Lower leg skin (tissue), 4 donors: Measurements from ENCODE around the gene SLC35A3. TPM values are rescaled to one million over a fixed set of nuclear protein-coding genes. Genes with fewer than 3 reads are reported as not detected.
"Not testable (repeated sequence)": the region's sequence is repeated elsewhere in the genome, so short reads cannot be mapped to it uniquely, and the experiment has no call there.

Source experiments
- DNase-seq, 2 donors: peaks; one replicate each; pipeline ENCODE4 v3.0.0-alpha.2; 2019; ENCODE audit warnings: low spot score in 2 of 2
- H3K4me3 ChIP-seq: fragments of 200-600 bp; sonication (generic); 2 replicates; pipeline ENCODE4 v1.5.1; 2017; ENCODE audit warnings: mild to moderate bottlenecking, low read depth; ENCODE audit not compliant: poor library complexity, severe bottlenecking
- CTCF ChIP-seq, 3 donors: fragments of 450-650 bp; IDR thresholded peaks; one replicate each; pipeline ENCODE4 v1.5.1; 2016; ENCODE audit warnings: antibody characterized with exemption in 3 of 3, mild to moderate bottlenecking in 3 of 3, moderate library complexity in 2 of 3
- POLR2A ChIP-seq, 2 donors: fragments of 450-650 bp; IDR thresholded peaks; one replicate each; pipeline ENCODE4 v1.6.1; 2016 to 2017; ENCODE audit warnings: antibody characterized with exemption in 2 of 2, mild to moderate bottlenecking in 1 of 2, moderate library complexity in 1 of 2
- WGBS, 2 donors: methylation state at CpG; one replicate each; pipeline ENCODE4 v1.1.5; 2018; 5-methylcytosine and 5-hydroxymethylcytosine counted together
- intact Hi-C: fragments of 100-400 bp; cut with DNase I; formaldehyde crosslinking; loops from one replicate; pipeline ENCODE4 v1.15.0; 2023; ENCODE audit warnings: low total_unique reads
- total RNA-seq, 4 donors: library from RNA; depleted of rRNA; stranded (reverse); fragments of >200 nt; gene quantifications; one replicate each; pipeline ENCODE4 v1.1.0, GENCODE V29; 2016

The SLC35A3 gene
- total RNA-seq, 4 donors from 2014 or later, result 19.6 to 23.9 (median 22.4) TPM

DNA sequence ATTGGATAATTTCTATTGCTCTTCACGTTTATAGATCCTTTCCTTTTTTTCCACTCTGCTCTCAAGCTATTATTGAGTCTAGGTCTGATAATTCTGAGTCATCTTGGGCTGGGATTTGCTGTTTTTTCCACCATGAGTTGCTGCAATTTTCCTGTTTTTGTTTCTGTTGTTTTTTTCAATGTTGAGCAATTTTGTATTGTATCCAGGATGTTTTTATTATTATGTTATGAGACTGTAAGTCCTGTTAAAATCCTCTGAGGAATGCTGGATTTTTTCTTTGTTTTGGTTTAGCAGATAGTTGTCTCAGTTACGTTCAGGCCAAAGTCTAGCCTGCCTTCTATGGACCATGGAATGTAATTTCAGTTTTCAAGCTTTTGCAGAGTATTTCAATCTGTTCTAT, 13.0 kb upstream of the SLC35A3 start:
- no peak overlapping the region for H3K4me3 ChIP-seq
- intact Hi-C loops, result no loop called here
- DNase-seq, result no peak
- TF ChIP-seq CTCF (IDR thresholded peaks at IDR 0.05) (no peak), POLR2A (IDR thresholded peaks at IDR 0.05) (no peak)
- WGBS, 2 donors, result 23 to 37% methylated on average over 2 of the region's 2 CpGs

- DNase-seq, result no peak
- TF ChIP-seq POLR2A (IDR thresholded peaks at IDR 0.05) (no peak), CTCF (IDR thresholded peaks at IDR 0.05) (no peak)
- intact Hi-C loops, result no loop called here
- WGBS, 2 donors, result 95 to 97% methylated on average over 1 of the region's 1 CpG
- no peak overlapping the region for H3K4me3 ChIP-seq
These were observed 12.0 kb upstream of the SLC35A3 start for GRCh38 chr1:99957818-99958217.

GRCh38 chr1:99959189-99959705, 10.5 kb upstream of the SLC35A3 start:
- 81 to 85% methylated on average over 7 of the region's 7 CpGs for WGBS, 2 donors
- DNase-seq, H3K4me3 ChIP-seq, intact Hi-C loops: not testable (repeated sequence)

- intact Hi-C loops, DNase-seq, H3K4me3 ChIP-seq: not testable (repeated sequence)
- 90 to 95% methylated on average over 5 of the region's 5 CpGs for WGBS, 2 donors
These were observed 9.5 kb upstream of the SLC35A3 start for GRCh38 chr1:99960260-99960659.

DNA sequence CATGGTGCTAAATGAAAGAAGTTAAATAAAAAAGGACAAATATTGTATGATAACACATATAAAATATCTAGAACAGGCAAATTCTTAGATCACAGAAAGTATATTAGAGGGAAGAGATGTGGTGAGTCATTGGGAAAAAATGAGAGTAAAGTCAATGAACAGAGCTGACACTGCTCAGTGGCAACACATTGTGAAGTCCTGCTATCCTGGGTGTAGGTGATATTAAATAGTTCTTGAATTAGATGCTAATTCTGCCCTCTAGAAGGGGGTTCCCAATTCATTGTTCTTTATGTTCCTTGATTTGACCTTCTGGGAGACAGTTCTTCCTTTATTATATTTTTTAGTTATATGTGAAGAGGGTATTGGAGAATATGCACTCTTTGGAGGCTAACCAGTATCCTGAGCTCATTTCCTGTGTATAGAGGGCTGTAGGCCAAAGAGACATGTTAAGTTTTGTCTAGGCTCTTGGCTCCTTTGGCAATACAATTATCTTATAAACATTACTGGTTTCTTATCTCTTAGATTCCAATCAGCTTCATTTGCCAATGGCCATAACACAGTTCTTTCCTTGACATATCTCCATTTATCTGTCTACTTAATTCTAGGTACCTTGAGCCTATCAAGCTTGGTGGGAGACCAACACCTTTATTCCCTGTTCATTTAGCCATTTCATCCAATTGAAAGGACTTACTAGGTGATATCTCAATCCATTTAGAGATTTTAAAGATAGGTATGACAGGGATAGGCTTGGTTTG, 6.6 kb upstream of the SLC35A3 start:
- no peak for DNase-seq
- no peak overlapping the region for H3K4me3 ChIP-seq
- no peak for TF ChIP-seq POLR2A (IDR thresholded peaks at IDR 0.05)
- no peak for TF ChIP-seq CTCF (IDR thresholded peaks at IDR 0.05)
- intact Hi-C loops, result no loop called here

- no peak overlapping the region for H3K4me3 ChIP-seq
- intact Hi-C loops, result no loop called here
- TF ChIP-seq POLR2A (IDR thresholded peaks at IDR 0.05), result no peak
- DNase-seq, result no peak
- 84 to 86% methylated on average over 3 of the region's 3 CpGs for WGBS, 2 donors
These were observed 5.0 kb upstream of the SLC35A3 start for GRCh38 chr1:99964806-99965205.

- WGBS, 2 donors, result 46 to 55% methylated on average over 2 of the region's 2 CpGs
- no peak overlapping the region for H3K4me3 ChIP-seq
- intact Hi-C loops, result no loop called here
- no peak for TF ChIP-seq POLR2A (IDR thresholded peaks at IDR 0.05)
- TF ChIP-seq CTCF (IDR thresholded peaks at IDR 0.05), result no peak
- no peak for DNase-seq
These were observed 4.0 kb upstream of the SLC35A3 start for GRCh38 chr1:99965646-99966375.
